ENCODE results near the gene TLL2. TPM values are rescaled to one million over a fixed set of nuclear protein-coding genes. Genes with fewer than 3 reads are reported as not detected.

Gene TLL2
- total RNA-seq, 1 donor: under 0.01 TPM

- no peak for DNase-seq (ENCODE audit: low read depth)
- TF ChIP-seq CTCF (IDR thresholded peaks at IDR 0.05; ENCODE audit: insufficient read depth, low read length): no peak
- H3K4me3 ChIP-seq (ENCODE audit: low read depth, low read length): no peak within 1 kb of the TSS
These were observed 154.7 kb downstream of the TLL2 start, which contains the start of gene OPALIN for GRCh38 chr10:96358851-96359540. Gene OPALIN (minus strand): TSS chr10:96359002. CDS start chr10:96358896, 106 bp downstream.

GRCh38 chr10:96357038-96357620, 156.6 kb downstream of the TLL2 start:
- H3K4me3 ChIP-seq (ENCODE audit: low read depth, low read length): no peak overlapping the region
- no peak for DNase-seq (ENCODE audit: low read depth)
- TF ChIP-seq CTCF (IDR thresholded peaks at IDR 0.05; ENCODE audit: insufficient read depth, low read length): no peak

GRCh38 chr10:96352582-96352981, 161.1 kb downstream of the TLL2 start:
- no peak overlapping the region for H3K4me3 ChIP-seq (ENCODE audit: low read depth, low read length)
- TF ChIP-seq CTCF (IDR thresholded peaks at IDR 0.05; ENCODE audit: insufficient read depth, low read length): no peak
- DNase-seq (ENCODE audit: low read depth): no peak

GRCh38 chr10:96352027-96352426, 161.7 kb downstream of the TLL2 start:
- no peak for DNase-seq (ENCODE audit: low read depth)
- H3K4me3 ChIP-seq (ENCODE audit: low read depth, low read length): no peak overlapping the region
- TF ChIP-seq CTCF (IDR thresholded peaks at IDR 0.05; ENCODE audit: insufficient read depth, low read length): no peak

- no peak for TF ChIP-seq CTCF (IDR thresholded peaks at IDR 0.05; ENCODE audit: insufficient read depth, low read length)
- no peak overlapping the region for H3K4me3 ChIP-seq (ENCODE audit: low read depth, low read length)
- no peak for DNase-seq (ENCODE audit: low read depth)
These were observed 167.4 kb downstream of the TLL2 start for GRCh38 chr10:96346295-96346694.

- H3K4me3 ChIP-seq (ENCODE audit: low read depth, low read length): no peak overlapping the region
- no peak for DNase-seq (ENCODE audit: low read depth)
- no peak for TF ChIP-seq CTCF (IDR thresholded peaks at IDR 0.05; ENCODE audit: insufficient read depth, low read length)
These were observed 168.5 kb downstream of the TLL2 start for GRCh38 chr10:96345222-96345621.
